Measurements from ENCODE around the gene TREH.
"Not testable (repeated sequence)": the region's sequence is repeated elsewhere in the genome, so short reads cannot be mapped to it uniquely, and the experiment has no call there.

GRCh38 chr11:118718562-118718961 is 39.1 kb upstream of the TREH start:
- TF ChIP-seq CTCF (IDR thresholded peaks at IDR 0.05); POLR2AphosphoS5 (IDR thresholded peaks at IDR 0.05); POLR2A (IDR thresholded peaks at IDR 0.05; ENCODE audit: low read depth); EP300 (IDR thresholded peaks at IDR 0.05): not testable (repeated sequence)

Measured in esophagus muscularis mucosa (tissue), 4 donors.